Uterus (tissue), 4 donors: Measurements from ENCODE around the gene AFDN. TPM values are rescaled to one million over a fixed set of nuclear protein-coding genes. Genes with fewer than 3 reads are reported as not detected.

Experiments
- DNase-seq, 2 donors: peaks; one replicate each; pipeline ENCODE4 v3.0.0-alpha.2; 2019 to 2020
- H3K27ac ChIP-seq, 2 donors: fragments of 200-600 bp; sonication (generic); 1 replicate in 1 of 2; 2 replicates in 1 of 2; pipeline ENCODE4 v1.5.1; 2016 to 2018
- H3K27me3 ChIP-seq, 2 donors: fragments of 200-600 bp; sonication (generic); one replicate each; pipeline ENCODE4 v1.5.1; 2018 to 2019; ENCODE audit warnings: control low read depth in 1 of 2
- H3K36me3 ChIP-seq, 2 donors: fragments of 200-600 bp; sonication (generic); one replicate each; pipeline ENCODE4 v1.5.1; 2019; ENCODE audit warnings: control low read depth in 1 of 2
- H3K4me1 ChIP-seq, 2 donors: fragments of 200-600 bp; sonication (generic); one replicate each; pipeline ENCODE4 v1.5.1; 2018 to 2019; ENCODE audit warnings: control low read depth in 1 of 2
- H3K4me3 ChIP-seq, 2 donors: fragments of 200-600 bp; sonication (generic); 1 replicate in 1 of 2; 2 replicates in 1 of 2; pipeline ENCODE4 v1.5.1; 2018 to 2019; ENCODE audit warnings: mild to moderate bottlenecking in 1 of 2
- H3K9me3 ChIP-seq, 2 donors: fragments of 200-600 bp; sonication (generic); one replicate each; pipeline ENCODE4 v1.5.1; 2019; ENCODE audit warnings: control low read depth in 1 of 2
- POLR2A ChIP-seq, 2 donors: fragments of 450-650 bp; IDR thresholded peaks; one replicate each; pipeline ENCODE4 v1.6.1; 2016; ENCODE audit warnings: antibody characterized with exemption in 2 of 2, mild to moderate bottlenecking in 1 of 2, moderate library complexity in 1 of 2
- intact Hi-C: fragments of 100-400 bp; cut with DNase I; formaldehyde crosslinking; loops from one replicate; pipeline ENCODE4 v1.15.1; 2023; ENCODE audit warnings: low total_unique reads
- total RNA-seq, 4 donors: library from RNA; depleted of rRNA in 3 of 4; stranded (reverse); fragments of >200 nt in 3 of 4; gene quantifications; one replicate each; pipeline versions ENCODE4 v1.1.0 to v1.2.4, GENCODE V29; 2014 to 2023
- TF ChIP-seq, protein P1 (sequence below), 4 experiments: fragments of 200-600 bp in 2 of 4; fragments of 450-650 bp in 2 of 4; sonication (generic) in 2 of 4; IDR thresholded peaks; one replicate each; pipeline ENCODE4 v1.5.1; 2016 to 2019; ENCODE audit warnings: antibody characterized with exemption in 4 of 4, mild to moderate bottlenecking in 2 of 4, moderate library complexity in 1 of 4
- donor health status: DM: yes; HTN: yes; CAD: no.

AFDN gene
- total RNA-seq, 4 donors from 2014 or later: 64.6 to 210 (median 120) TPM

DNA sequence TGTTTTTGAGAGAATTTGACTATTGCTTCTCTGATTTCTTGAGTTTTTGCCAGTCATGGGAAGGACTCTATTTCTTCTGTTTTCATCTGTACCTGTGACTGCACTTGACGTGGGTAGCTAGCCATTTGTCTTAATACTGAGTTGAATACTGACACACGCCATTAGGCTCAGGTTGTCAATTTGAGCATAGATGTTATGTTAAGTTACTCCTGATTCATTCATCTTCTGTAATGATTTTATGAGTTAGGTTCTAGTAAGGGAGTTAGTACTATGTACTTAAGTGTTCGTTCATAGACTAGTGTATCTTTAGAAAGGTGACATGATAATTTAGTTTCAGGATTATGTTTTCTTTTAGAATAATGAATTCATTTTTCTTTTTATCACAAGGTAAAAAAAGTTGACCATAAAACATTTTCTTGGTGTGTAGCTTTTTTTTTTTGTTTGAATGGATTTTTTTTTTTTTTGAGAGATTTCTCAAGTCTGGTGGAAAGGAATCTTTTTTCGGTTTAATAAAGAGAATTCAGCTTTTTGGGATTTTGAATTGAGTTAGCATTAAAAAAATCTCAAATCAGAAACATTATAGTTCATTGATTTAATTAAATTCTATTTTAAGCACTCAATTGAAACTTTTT lies 1.7 kb downstream of the AFDN start:
- Histone ChIP-seq H3K4me3 (peak overlapping the region; percentile 57 to 64), H3K27me3 (no peaks in the 10 kb centered on the region), H3K9me3 (no peaks in the 10 kb centered on the region), H3K36me3 (no peaks in the 10 kb centered on the region), H3K27ac (peak overlapping the region in 1 of 2 donors; percentile 82), H3K4me1 (peaks cover 0 to 12% of the 10 kb centered on the region in 2 donors)
- no peak for DNase-seq
- intact Hi-C loops: no loop called here
- TF ChIP-seq, protein P1, sequence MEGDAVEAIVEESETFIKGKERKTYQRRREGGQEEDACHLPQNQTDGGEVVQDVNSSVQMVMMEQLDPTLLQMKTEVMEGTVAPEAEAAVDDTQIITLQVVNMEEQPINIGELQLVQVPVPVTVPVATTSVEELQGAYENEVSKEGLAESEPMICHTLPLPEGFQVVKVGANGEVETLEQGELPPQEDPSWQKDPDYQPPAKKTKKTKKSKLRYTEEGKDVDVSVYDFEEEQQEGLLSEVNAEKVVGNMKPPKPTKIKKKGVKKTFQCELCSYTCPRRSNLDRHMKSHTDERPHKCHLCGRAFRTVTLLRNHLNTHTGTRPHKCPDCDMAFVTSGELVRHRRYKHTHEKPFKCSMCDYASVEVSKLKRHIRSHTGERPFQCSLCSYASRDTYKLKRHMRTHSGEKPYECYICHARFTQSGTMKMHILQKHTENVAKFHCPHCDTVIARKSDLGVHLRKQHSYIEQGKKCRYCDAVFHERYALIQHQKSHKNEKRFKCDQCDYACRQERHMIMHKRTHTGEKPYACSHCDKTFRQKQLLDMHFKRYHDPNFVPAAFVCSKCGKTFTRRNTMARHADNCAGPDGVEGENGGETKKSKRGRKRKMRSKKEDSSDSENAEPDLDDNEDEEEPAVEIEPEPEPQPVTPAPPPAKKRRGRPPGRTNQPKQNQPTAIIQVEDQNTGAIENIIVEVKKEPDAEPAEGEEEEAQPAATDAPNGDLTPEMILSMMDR (IDR thresholded peaks at IDR 0.05): no peak
- TF ChIP-seq POLR2A (IDR thresholded peaks at IDR 0.05): no peak

DNA sequence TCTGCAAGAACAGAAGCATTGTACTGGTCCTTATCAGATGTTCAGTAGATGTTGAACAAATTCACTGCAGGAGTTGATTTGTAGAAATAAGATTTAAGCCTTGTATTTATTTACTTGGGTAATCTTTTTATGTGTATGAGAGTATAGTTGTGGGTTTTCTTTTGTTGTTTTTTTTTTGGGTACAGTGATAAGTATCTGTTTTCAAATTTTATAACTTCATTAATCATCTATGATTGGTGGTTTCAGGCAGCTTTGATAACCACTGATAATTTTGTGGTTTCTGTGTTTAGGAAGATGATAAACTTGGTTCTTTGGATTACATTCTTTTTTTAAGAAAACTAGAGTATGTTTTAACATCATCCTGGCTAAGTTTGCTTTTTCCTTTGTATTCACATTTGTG lies 2.8 kb downstream of the AFDN start:
- TF ChIP-seq POLR2A (IDR thresholded peaks at IDR 0.05): no peak
- TF ChIP-seq, protein P1 (IDR thresholded peaks at IDR 0.05): no peak
- no peak for DNase-seq
- H3K9me3 ChIP-seq: no peaks in the 10 kb centered on the region
- H3K4me3 ChIP-seq: no peak overlapping the region
- no peaks in the 10 kb centered on the region for H3K27me3 ChIP-seq
- no peak overlapping the region for H3K27ac ChIP-seq
- H3K4me1 ChIP-seq: peaks cover 0 to 12% of the 10 kb centered on the region in 2 donors
- H3K36me3 ChIP-seq: no peaks in the 10 kb centered on the region
- intact Hi-C loops: no loop called here

DNA sequence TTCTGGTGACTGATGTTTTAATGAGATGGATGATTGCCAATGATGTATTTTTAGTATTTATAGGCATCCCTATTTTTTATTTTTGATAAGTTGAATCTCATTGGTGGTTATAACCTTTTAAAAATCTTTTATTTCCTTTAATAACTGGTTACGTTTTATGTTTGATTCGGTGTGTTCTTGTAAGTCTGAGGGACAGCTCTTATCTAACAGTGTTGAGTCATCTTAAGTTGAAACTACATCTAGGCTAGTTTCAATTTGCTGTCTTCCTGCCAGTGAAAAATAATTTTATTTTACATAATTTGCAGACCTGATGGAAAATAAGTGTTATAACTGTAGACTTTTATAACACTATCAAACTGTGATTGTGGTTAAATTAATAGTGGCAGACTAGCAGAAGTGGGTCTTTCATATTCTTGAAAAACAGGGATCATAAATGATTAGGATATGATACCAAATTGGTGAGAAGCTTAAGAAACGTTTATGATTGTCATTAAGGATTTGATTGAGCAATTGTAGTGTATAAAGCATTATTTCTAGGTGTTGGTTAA lies 4.6 kb downstream of the AFDN start:
- DNase-seq: no peak
- no peaks in the 10 kb centered on the region for H3K27me3 ChIP-seq

DNA sequence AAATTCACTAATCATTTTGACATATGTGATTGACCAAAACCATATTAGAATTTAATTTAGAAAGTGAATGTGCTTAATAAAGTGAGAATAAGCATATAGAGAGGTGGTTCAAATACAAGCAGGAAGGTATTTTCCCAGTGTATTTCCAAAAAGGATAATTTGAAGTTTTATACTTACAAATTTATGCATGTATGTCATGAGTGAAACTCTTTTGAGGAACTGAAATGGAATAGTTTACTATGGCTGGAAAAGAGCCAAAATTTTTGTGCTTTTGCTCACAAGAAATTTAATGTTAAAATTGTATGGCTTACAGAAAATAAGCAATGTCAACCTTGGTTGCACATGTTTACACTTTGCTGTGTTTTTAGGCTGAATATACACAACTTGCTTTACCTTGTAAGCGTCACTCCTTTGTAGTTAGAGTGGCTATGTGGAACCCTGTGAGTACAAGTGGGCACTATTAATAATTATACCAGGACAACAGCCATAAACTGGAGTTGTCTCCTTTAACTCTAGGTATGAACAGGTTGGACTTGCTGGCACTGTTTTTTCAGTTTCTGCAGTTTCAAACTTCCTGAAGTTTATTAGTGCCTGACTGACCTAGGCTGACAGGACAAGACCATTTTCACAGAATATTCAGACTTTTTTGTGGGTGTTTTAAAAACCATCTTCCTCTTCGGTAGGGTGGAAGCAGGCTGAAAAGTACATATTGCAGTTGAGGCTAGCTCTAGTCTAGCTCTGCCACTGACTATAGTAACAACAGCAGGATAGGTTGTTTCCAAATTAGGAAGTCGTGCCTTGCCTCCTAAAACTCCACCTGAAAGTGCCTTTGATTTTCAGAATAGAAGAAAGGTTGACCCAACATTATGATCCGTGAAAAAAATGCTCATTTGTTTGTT lies 6.0 kb downstream of the AFDN start:
- TF ChIP-seq POLR2A (IDR thresholded peaks at IDR 0.05): no peak
- TF ChIP-seq, protein P1 (IDR thresholded peaks at IDR 0.05): no peak
- intact Hi-C loops: no loop called here
- no peaks in the 10 kb centered on the region for H3K9me3 ChIP-seq
- no peak overlapping the region for H3K27ac ChIP-seq
- H3K27me3 ChIP-seq: no peaks in the 10 kb centered on the region
- H3K4me1 ChIP-seq: no peaks in the 10 kb centered on the region
- no peaks in the 10 kb centered on the region for H3K36me3 ChIP-seq
- H3K4me3 ChIP-seq: no peak overlapping the region
- DNase-seq: no peak

More for the DNA sequence above, 4.6 kb downstream of the AFDN start:
- Histone ChIP-seq H3K9me3 (no peaks in the 10 kb centered on the region), H3K4me1 (no peaks in the 10 kb centered on the region), H3K4me3 (no peak overlapping the region), H3K36me3 (no peaks in the 10 kb centered on the region), H3K27ac (no peak overlapping the region)
- TF ChIP-seq, protein P1 (IDR thresholded peaks at IDR 0.05): no peak
- TF ChIP-seq POLR2A (IDR thresholded peaks at IDR 0.05): no peak
- intact Hi-C loops: no loop called here

DNA sequence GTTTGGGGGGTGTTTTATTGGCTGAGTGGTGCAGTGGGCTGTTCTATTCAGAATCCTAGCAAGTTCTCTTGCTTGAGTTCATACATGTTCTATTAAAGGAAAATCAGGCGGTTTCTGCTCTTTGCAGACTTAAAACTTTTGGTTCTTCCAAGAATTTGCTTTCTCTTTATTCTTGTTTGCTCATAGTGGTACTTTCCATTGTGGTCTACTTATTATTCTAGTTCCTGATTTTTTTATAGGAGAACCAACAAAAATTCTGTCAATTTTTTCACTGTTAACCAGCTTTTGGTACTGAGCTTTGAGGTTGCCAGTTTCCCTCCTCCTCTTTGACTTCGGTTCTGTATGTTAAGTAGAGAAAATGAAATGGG lies 6.7 kb downstream of the AFDN start:
- no peaks in the 10 kb centered on the region for H3K4me1 ChIP-seq
- no peak for DNase-seq
- H3K27me3 ChIP-seq: no peaks in the 10 kb centered on the region
- intact Hi-C loops: no loop called here
- H3K4me3 ChIP-seq: no peak overlapping the region
- no peaks in the 10 kb centered on the region for H3K36me3 ChIP-seq
- TF ChIP-seq POLR2A (IDR thresholded peaks at IDR 0.05): no peak
- TF ChIP-seq, protein P1 (IDR thresholded peaks at IDR 0.05): no peak
- no peak overlapping the region for H3K27ac ChIP-seq
- H3K9me3 ChIP-seq: no peaks in the 10 kb centered on the region
